H1 (cell line): ENCODE results near the gene DENND4B. TPM values are rescaled to one million over a fixed set of nuclear protein-coding genes. Genes with fewer than 3 reads are reported as not detected.

Experiments used
- CTCF ChIA-PET: fragments of 300-600 bp; sonication (Branson Sonifier 250); formaldehyde crosslinking; loops from one replicate; lab custom pipeline; 2021; ENCODE audit not compliant: partially characterized antibody; lab: Charles Lee
- POLR2A ChIA-PET: fragments of 300-600 bp; sonication (Branson Sonifier 250); formaldehyde crosslinking; loops from one replicate; lab custom pipeline; 2021; ENCODE audit warnings: inconsistent platforms; ENCODE audit not compliant: partially characterized antibody; lab: Charles Lee
- DNase-seq, 2 experiments: peaks; one replicate each; pipeline versions ENCODE4 v3.0.0 to v3.0.0-alpha.2; 2010 to 2022; ENCODE audit warnings: low spot score in 2 of 2, low read depth in 1 of 2, mixed read lengths in 1 of 2
- FAIRE-seq: peaks from 2 replicates; lab custom pipeline; 2011; peaks lifted over from hg19 to GRCh38; lab: Jason Lieb, UNC
- H2AFZ ChIP-seq: 2 replicates; pipeline ENCODE4 v1.8.1; 2012; ENCODE audit warnings: low read length, inconsistent platforms
- H2AK5ac ChIP-seq: 2 replicates; pipeline ENCODE4 v1.6.1; 2013; ENCODE audit warnings: low read depth, low read length
- H2BK120ac ChIP-seq: replicated peaks from 2 replicates; pipeline ENCODE3; 2013; ENCODE audit warnings: low read depth, low read length, inconsistent platforms
- H2BK12ac ChIP-seq: 2 replicates; pipeline ENCODE4 v1.6.1; 2013; ENCODE audit warnings: low read depth, low read length
- H2BK15ac ChIP-seq: 2 replicates; pipeline ENCODE4 v1.6.1; 2013; ENCODE audit warnings: low read length
- H2BK20ac ChIP-seq: 2 replicates; pipeline ENCODE4 v1.6.1; 2013; ENCODE audit warnings: low read length
- H2BK5ac ChIP-seq: 2 replicates; pipeline ENCODE4 v1.6.1; 2013; ENCODE audit warnings: low read depth, low read length
- H3K14ac ChIP-seq: 2 replicates; pipeline ENCODE4 v1.6.1; 2013; ENCODE audit warnings: inconsistent platforms; ENCODE audit not compliant: insufficient read length
- H3K18ac ChIP-seq: 2 replicates; pipeline ENCODE4 v1.6.1; 2013; ENCODE audit warnings: low read length; ENCODE audit errors: extremely low read depth
- H3K23ac ChIP-seq: 2 replicates; pipeline ENCODE4 v1.6.1; 2013; ENCODE audit warnings: inconsistent platforms; ENCODE audit not compliant: insufficient read length
- H3K23me2 ChIP-seq: 2 replicates; pipeline ENCODE4 v1.6.1; 2013; ENCODE audit warnings: low read depth, low read length
- H3K27ac ChIP-seq: 2 replicates; pipeline ENCODE4 v1.6.1; 2011; ENCODE audit warnings: low read depth, low read length, inconsistent platforms
- H3K27me3 ChIP-seq, 4 experiments: replicated peaks in 1 of 4; 1 replicate in 1 of 4; 2 replicates in 3 of 4; pipeline versions ENCODE4 v1.6.1 to v1.8.1; 2011 to 2013; ENCODE audit warnings: low read length in 3 of 4, mild to moderate bottlenecking in 3 of 4, inconsistent platforms in 2 of 4, mixed read lengths in 2 of 4, moderate library complexity in 1 of 4; ENCODE audit not compliant: control insufficient read depth in 3 of 4, insufficient read depth in 3 of 4; ENCODE audit errors: extremely low read depth in 1 of 4
- H3K36me3 ChIP-seq, 4 experiments: 2 replicates each; pipeline versions ENCODE4 v1.6.1 to v1.8.1; 2011 to 2013; ENCODE audit warnings: mild to moderate bottlenecking in 4 of 4, low read length in 3 of 4, moderate library complexity in 2 of 4, control low read depth in 1 of 4, inconsistent platforms in 1 of 4; ENCODE audit not compliant: insufficient read depth in 4 of 4, control insufficient read depth in 2 of 4
- H3K4ac ChIP-seq: replicated peaks from 2 replicates; pipeline ENCODE3; 2013; ENCODE audit warnings: low read length, low read depth, mixed read lengths, inconsistent platforms; ENCODE audit not compliant: insufficient read length
- H3K4me1 ChIP-seq, 4 experiments: replicated peaks in 1 of 4; 1 replicate in 1 of 4; 2 replicates in 3 of 4; pipeline versions ENCODE4 v1.6.1 to v1.8.1; 2011 to 2013; ENCODE audit warnings: low read length in 3 of 4, inconsistent platforms in 2 of 4, mixed read lengths in 1 of 4; ENCODE audit not compliant: insufficient read depth in 4 of 4, control insufficient read depth in 3 of 4
- H3K4me2 ChIP-seq, 2 experiments: 2 replicates each; pipeline versions ENCODE4 v1.6.1 to v1.8.1; 2011 to 2013; ENCODE audit warnings: low read depth in 2 of 2, low read length in 2 of 2, control low read depth in 1 of 2, inconsistent platforms in 1 of 2, mild to moderate bottlenecking in 1 of 2; ENCODE audit not compliant: insufficient read depth in 1 of 2
- H3K4me3 ChIP-seq, 4 experiments: fragments of 200-600, 300-600 bp in 1 of 4; sonication (generic), shearing (Covaris generic), sonication (Bioruptor Twin) in 1 of 4; 2 replicates each; pipeline versions ENCODE4 v1.5.1 to v1.8.1; 2011 to 2016; ENCODE audit warnings: low read length in 4 of 4, low read depth in 3 of 4, control low read depth in 2 of 4, inconsistent platforms in 2 of 4, mild to moderate bottlenecking in 2 of 4, mixed read lengths in 1 of 4, moderate library complexity in 1 of 4; ENCODE audit not compliant: insufficient read depth in 2 of 4; ENCODE audit errors: extremely low read depth in 1 of 4
- H3K56ac ChIP-seq: replicated peaks from 2 replicates; pipeline ENCODE3; 2013; ENCODE audit warnings: low read depth, mild to moderate bottlenecking, mixed read lengths, low read length, inconsistent platforms; ENCODE audit not compliant: insufficient read length
- H3K79me1 ChIP-seq: 2 replicates; pipeline ENCODE4 v1.6.1; 2013; ENCODE audit warnings: low read depth, low read length, control low read depth
- H3K79me2 ChIP-seq, 2 experiments: 2 replicates each; pipeline versions ENCODE4 v1.6.1 to v1.8.1; 2012 to 2013; ENCODE audit warnings: low read length in 2 of 2, mild to moderate bottlenecking in 2 of 2, inconsistent platforms in 1 of 2; ENCODE audit not compliant: insufficient read depth in 2 of 2, control insufficient read depth in 1 of 2
- H3K9ac ChIP-seq, 4 experiments: replicated peaks in 1 of 4; 1 replicate in 1 of 4; 2 replicates in 3 of 4; pipeline versions ENCODE4 v1.6.1 to v1.8.1; 2011 to 2013; ENCODE audit warnings: low read depth in 3 of 4, low read length in 3 of 4, control low read depth in 2 of 4, mild to moderate bottlenecking in 2 of 4, moderate library complexity in 2 of 4, inconsistent platforms in 1 of 4; ENCODE audit errors: extremely low read depth in 1 of 4
- H3K9me3 ChIP-seq, 2 experiments: 2 replicates each; pipeline versions ENCODE4 v1.6.1 to v1.8.1; 2012 to 2013; ENCODE audit warnings: mild to moderate bottlenecking in 2 of 2, moderate library complexity in 2 of 2, control low read depth in 1 of 2, inconsistent platforms in 1 of 2, low read depth in 1 of 2, low read length in 1 of 2, mixed read lengths in 1 of 2; ENCODE audit not compliant: insufficient read depth in 2 of 2
- H4K20me1 ChIP-seq, 2 experiments: replicated peaks in 1 of 2; 2 replicates each; pipeline versions ENCODE3 to v1.8.1; 2011 to 2013; ENCODE audit warnings: inconsistent platforms in 2 of 2, low read length in 2 of 2, mild to moderate bottlenecking in 1 of 2; ENCODE audit not compliant: insufficient read depth in 2 of 2, control insufficient read depth in 1 of 2
- H4K5ac ChIP-seq: 2 replicates; pipeline ENCODE4 v1.6.1; 2013; ENCODE audit warnings: low read length, low read depth, mixed read lengths, inconsistent platforms; ENCODE audit not compliant: insufficient read length
- H4K8ac ChIP-seq: 2 replicates; pipeline ENCODE4 v1.8.0; 2013; ENCODE audit warnings: mild to moderate bottlenecking, moderate library complexity, low read length, inconsistent platforms; ENCODE audit not compliant: insufficient read depth; ENCODE audit errors: extremely low read depth
- H4K91ac ChIP-seq: replicated peaks from 2 replicates; pipeline ENCODE3; 2013; ENCODE audit warnings: low read length, mixed read lengths, inconsistent platforms; ENCODE audit not compliant: insufficient read length
- POLR2A ChIP-seq, 2 experiments: IDR thresholded peaks; 1 replicate in 1 of 2; 2 replicates in 1 of 2; pipeline ENCODE4 v1.6.1; 2011; ENCODE audit warnings: low read depth in 2 of 2, low read length in 2 of 2, mild to moderate bottlenecking in 2 of 2; ENCODE audit errors: control extremely low read depth in 1 of 2
- WGBS, 2 experiments: shearing (Covaris generic) in 1 of 2; methylation state at CpG; one replicate each; pipeline versions ENCODE4 v1.1.6 to v1.1.7; 2013 to 2015; ENCODE audit warnings: low lambda C conversion rate in 2 of 2, mixed read lengths in 2 of 2, inconsistent platforms in 1 of 2, low coverage in 1 of 2, missing lambda C conversion rate in 1 of 2; ENCODE audit not compliant: insufficient replicate concordance in 2 of 2, insufficient coverage in 1 of 2, insufficient read length in 1 of 2; ENCODE audit errors: extremely low coverage in 1 of 2, missing lambda C conversion rate in 1 of 2; 5-methylcytosine and 5-hydroxymethylcytosine counted together
- polyA plus RNA-seq, 7 experiments: library from polyadenylated mRNA; depleted of rRNA in 3 of 7; stranded (reverse) in 5 of 7; unstranded in 2 of 7; fragments of >200 nt in 5 of 7; fragments of 200-250 nt in 2 of 7; gene quantifications; 1 replicate in 5 of 7; 2 replicates in 1 of 7; 4 replicates in 1 of 7; pipeline versions ENCODE4 v1.2.1 to v1.2.3, GENCODE V29; 2011 to 2013; ENCODE audit warnings: missing spikeins in 2 of 7, mixed read lengths in 2 of 7
- total RNA-seq: library from RNA; stranded (reverse); fragmentation: NEBNext Ultra II Directional; extraction: Animal tissue kit (Norgen Biotek cat#: 25700); gene quantifications from 2 replicates; pipeline ENCODE4 v1.2.1, GENCODE V29; 2021
- TF ChIP-seq, protein P1 (sequence below), 3 experiments: IDR thresholded peaks; 1 replicate in 2 of 3; 2 replicates in 1 of 3; pipeline versions ENCODE4 v1.5.1 to v1.6.1; 2011; ENCODE audit warnings: low read length in 3 of 3, mild to moderate bottlenecking in 3 of 3, inconsistent platforms in 2 of 3, low read depth in 1 of 3, moderate library complexity in 1 of 3; ENCODE audit not compliant: insufficient read depth in 1 of 3; ENCODE audit errors: control extremely low read depth in 1 of 3

The DENND4B gene
- total and polyA plus RNA-seq, 2 of the 8 experiments (the other 6 are each of a cell fraction or from before 2014, with no cell fraction given): 45.6 to 61.1 TPM

DNA sequence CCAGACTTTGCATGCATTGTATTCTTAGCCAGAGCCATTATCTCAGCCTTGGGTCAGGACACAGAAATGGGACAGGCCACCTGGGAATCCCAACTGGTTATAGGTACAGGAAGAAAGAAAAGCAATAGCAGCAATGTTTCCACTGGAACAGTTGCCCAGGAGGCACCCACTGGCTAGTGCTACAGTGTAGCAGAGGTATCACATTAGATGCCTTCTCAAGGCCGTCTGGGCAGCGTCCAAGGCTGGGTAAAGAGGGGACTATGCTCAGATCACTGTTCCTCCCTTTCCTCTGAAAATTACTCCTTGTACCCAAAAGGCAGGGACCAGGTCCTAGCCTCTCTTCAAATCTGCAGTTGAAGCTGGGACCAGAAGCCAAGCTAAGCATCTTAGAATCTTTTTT is 23.8 kb upstream of the DENND4B start:
- H4K8ac ChIP-seq: no peak overlapping the region
- H3K9ac ChIP-seq: no peak overlapping the region
- ChIA-PET POLR2A (interaction anchor here (1.4 to 15.7 kb wide), 6 partner anchors 4 to 178 kb away, joined by 3 to 454 read pairs (median 190); partner anchors contain the start of genes CREB3L4, CRTC2, GATAD2B and JTB), CTCF (interaction anchor here (0.5 to 1.7 kb wide), 2 partner anchors 24 to 420 kb away, joined by 4 to 5 read pairs; partner anchors contain the start of gene DENND4B)
- no peak overlapping the region for H2AFZ ChIP-seq
- H4K20me1 ChIP-seq: no peaks in the 10 kb centered on the region
- no peak overlapping the region for H3K23ac ChIP-seq
- WGBS, 2 experiments: 90% methylated on average over 2 of the region's 2 CpGs; no CpG with 5 or more reads in 1 of the 2 experiments
- no peak overlapping the region for H3K18ac ChIP-seq
- H3K79me2 ChIP-seq: peaks cover 0 to 18% of the 10 kb centered on the region in 2 experiments; a peak in 2 of 4 replicates
- H3K9me3 ChIP-seq: no peaks in the 10 kb centered on the region
- no peaks in the 10 kb centered on the region for H3K27me3 ChIP-seq
- peaks cover 0 to 12% (median 5%) of the 10 kb centered on the region in 4 experiments; a peak in 5 of 7 replicates for H3K4me1 ChIP-seq
- H2BK5ac ChIP-seq: no peak overlapping the region
- FAIRE-seq (no peak), DNase-seq (no peak)
- H2BK120ac ChIP-seq: no peak overlapping the region
- no peaks in the 10 kb centered on the region; the same call in 1 of the 2 replicates for H3K79me1 ChIP-seq
- H3K14ac ChIP-seq: no peak overlapping the region
- no peak overlapping the region for H2BK15ac ChIP-seq
- no peak overlapping the region for H4K5ac ChIP-seq
- no peak overlapping the region for H4K91ac ChIP-seq
- H3K56ac ChIP-seq: no peak overlapping the region
- no peak overlapping the region for H3K27ac ChIP-seq
- H3K4me3 ChIP-seq: no peak overlapping the region
- H2AK5ac ChIP-seq: no peak overlapping the region
- H2BK20ac ChIP-seq: no peak overlapping the region
- peaks cover 10% of the 10 kb centered on the region; the same call in 1 of the 2 replicates for H3K23me2 ChIP-seq
- H3K4me2 ChIP-seq: no peak overlapping the region
- TF ChIP-seq, protein P1, sequence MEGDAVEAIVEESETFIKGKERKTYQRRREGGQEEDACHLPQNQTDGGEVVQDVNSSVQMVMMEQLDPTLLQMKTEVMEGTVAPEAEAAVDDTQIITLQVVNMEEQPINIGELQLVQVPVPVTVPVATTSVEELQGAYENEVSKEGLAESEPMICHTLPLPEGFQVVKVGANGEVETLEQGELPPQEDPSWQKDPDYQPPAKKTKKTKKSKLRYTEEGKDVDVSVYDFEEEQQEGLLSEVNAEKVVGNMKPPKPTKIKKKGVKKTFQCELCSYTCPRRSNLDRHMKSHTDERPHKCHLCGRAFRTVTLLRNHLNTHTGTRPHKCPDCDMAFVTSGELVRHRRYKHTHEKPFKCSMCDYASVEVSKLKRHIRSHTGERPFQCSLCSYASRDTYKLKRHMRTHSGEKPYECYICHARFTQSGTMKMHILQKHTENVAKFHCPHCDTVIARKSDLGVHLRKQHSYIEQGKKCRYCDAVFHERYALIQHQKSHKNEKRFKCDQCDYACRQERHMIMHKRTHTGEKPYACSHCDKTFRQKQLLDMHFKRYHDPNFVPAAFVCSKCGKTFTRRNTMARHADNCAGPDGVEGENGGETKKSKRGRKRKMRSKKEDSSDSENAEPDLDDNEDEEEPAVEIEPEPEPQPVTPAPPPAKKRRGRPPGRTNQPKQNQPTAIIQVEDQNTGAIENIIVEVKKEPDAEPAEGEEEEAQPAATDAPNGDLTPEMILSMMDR (IDR thresholded peaks at IDR 0.05; ENCODE audit: control extremely low read depth in 1 of 3, insufficient read depth in 1 of 3, low read depth in 1 of 3, low read length in 3 of 3): no peak
- TF ChIP-seq POLR2A (IDR thresholded peaks at IDR 0.05; ENCODE audit: control extremely low read depth in 1 of 2, low read depth in 2 of 2, low read length in 2 of 2): no peak
- TF ChIP-seq, all 59 proteins: peak for 0
- Histone ChIP-seq H3K36me3 (peaks cover 8 to 27% (median 13%) of the 10 kb centered on the region in 4 experiments; a peak in 7 of 8 replicates), H3K4ac (no peak overlapping the region), H2BK12ac (no peak overlapping the region)
